SKM-1 (cell line): ENCODE data around the gene TBX21.
A peak's percentile ranks its signal among the peaks of the same experiment; 100 is the strongest.

Experiments used
- DNase-seq: peaks from one replicate; lab custom pipeline; 2025; ENCODE audit not compliant: unreplicated experiment; lab: John Stamatoyannopoulos, UW

The TBX21 gene, protein sequence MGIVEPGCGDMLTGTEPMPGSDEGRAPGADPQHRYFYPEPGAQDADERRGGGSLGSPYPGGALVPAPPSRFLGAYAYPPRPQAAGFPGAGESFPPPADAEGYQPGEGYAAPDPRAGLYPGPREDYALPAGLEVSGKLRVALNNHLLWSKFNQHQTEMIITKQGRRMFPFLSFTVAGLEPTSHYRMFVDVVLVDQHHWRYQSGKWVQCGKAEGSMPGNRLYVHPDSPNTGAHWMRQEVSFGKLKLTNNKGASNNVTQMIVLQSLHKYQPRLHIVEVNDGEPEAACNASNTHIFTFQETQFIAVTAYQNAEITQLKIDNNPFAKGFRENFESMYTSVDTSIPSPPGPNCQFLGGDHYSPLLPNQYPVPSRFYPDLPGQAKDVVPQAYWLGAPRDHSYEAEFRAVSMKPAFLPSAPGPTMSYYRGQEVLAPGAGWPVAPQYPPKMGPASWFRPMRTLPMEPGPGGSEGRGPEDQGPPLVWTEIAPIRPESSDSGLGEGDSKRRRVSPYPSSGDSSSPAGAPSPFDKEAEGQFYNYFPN

DNA sequence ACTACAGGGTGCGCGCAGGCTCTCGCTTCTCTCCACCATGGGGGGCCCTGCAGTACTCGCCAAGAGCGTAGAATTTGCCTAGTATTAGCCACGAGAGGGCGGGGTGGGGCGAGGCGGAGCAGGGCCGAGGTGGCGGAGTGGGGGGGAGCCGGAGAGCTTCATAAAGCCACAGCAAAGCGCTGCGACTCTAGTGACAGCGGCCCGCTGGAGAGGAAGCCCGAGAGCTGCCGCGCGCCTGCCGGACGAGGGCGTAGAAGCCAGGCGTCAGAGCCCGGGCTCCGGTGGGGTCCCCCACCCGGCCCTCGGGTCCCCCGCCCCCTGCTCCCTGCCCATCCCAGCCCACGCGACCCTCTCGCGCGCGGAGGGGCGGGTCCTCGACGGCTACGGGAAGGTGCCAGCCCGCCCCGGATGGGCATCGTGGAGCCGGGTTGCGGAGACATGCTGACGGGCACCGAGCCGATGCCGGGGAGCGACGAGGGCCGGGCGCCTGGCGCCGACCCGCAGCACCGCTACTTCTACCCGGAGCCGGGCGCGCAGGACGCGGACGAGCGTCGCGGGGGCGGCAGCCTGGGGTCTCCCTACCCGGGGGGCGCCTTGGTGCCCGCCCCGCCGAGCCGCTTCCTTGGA is at the start of gene TBX21:
Gene TBX21 (plus strand): TSS at position 190 of the 627 bp plus-strand sequence. CDS start 219 bp downstream, at position 409.
- no peak for DNase-seq

DNA sequence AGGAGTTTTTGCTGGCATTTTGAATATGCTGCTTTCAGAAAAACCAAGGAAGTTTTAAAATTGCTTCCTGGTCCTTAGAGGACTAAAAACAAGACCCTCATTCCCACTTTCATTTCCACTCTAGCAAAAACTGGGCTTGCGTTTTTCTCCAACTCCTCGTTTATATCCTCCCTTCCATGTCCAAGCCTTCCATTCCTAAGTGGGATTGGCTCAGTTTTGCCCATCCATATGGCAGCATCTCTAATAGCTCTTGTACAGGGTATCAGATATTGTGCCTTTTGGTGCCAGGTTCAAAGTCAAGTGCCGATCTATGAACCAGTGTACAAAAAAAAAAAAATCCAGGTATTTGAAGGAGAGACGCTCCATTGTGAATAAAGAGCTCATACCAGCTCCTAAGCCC is 49.0 kb upstream of the TBX21 start:
- DNase-seq, result no peak

DNA sequence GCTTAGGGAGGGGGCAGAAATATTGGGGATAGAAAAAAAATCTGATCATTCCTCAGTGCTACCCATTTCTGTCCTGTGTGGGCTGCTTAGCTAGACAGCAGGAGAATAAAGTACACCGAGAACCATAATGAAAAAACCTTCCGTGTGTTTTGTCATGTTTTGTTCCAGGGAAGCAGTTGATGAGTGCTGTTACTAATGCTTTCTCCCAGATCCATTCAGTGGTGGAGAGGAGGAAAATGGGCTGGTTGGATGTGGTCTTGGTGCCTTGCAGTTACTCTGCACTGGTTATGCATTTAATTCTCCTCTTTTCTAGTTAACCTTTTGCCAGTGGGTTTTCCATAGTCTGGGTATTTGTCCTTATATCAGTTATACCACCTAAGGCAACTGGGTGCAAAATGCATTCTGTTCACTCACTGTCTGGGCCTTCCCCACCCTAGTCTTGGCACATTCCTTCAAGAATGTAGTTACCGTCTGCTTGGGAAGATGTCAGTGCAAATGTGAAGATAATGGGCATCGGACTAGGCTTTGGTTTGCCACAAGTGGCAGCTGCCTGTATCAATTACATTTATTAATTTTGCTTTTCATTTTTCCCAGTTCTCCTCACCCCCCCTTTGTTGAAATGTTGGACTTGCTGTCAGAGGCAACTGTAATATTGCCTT is 48.4 kb upstream of the TBX21 start:
- DNase-seq, result no peak

DNA sequence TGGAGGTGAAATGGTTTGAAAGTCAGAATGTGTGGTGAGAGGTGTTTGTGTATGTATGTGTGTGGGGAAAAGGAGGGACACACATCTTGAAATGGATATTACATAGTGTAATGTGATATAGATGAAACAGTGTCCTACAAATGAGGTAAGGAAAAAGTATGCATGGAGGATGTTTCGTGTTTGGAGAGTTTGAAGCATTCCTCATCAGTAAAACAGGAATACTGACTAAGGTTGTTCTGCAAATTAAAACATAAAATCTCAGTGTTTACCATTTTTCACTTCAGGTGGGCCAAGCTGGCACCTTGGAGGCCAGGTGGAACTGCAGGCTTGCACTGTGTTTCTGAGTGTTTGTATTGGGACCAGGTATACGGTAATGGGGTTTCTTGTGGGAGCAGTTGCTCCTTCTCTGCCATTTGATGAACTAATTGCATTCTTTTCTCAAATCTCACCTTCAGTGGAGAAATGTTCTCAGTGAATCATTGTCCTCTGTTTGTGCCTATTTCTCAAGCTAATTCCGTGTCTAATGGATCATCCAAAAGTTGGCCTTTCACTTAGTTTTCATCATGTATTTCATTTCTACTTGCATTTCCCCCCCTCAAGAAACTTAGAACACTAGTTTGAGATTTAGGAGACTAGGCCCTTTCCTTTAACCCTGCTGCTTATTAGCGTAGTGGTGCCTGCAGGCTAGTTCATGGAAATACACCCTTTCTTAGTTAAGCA is 47.3 kb upstream of the TBX21 start:
- no peak for DNase-seq

DNA sequence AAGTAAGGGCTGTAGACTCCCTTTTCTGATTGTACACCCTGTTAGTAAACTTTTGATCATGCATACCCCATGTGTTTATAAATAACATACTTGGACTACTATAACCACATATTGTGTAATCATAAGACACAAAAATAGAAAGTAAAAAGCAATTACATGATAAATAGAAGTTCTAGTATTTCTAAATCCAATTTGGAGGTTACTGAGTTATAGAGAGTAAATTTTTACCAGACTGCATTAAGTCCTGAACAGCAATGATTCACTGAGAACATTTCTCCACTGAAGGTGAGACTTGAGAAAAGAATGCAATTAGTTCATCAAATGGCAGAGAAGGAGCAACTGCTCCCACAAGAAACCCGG is 46.8 kb upstream of the TBX21 start:
- no peak for DNase-seq

DNA sequence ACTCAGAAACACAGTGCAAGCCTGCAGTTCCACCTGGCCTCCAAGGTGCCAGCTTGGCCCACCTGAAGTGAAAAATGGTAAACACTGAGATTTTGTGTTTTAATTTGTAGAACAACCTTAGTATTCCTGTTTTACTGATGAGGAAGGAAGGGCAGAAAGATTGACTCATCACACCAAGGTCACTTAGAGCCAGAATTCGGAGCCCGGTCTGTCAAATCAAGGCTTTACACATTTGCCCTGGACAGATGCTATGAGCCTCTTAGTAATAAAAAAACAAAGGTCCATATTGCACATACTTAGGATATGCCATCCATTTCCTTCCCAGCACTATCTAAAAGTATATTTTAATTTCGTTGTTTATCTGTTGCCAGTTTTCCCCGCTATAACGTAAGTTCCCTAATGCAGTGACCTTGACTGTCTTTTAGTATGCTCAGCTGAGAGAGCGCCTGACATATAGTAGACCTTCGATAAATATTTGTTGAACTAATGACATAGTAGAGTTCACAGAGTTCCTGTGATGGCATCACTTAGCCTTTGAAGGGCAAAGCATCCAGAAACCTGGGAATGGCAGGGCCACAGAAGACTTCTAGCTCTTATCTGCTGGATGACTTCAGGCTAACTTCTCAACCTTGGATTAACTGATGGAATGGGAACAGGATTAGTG is 46.2 kb upstream of the TBX21 start:
- no peak for DNase-seq

DNA sequence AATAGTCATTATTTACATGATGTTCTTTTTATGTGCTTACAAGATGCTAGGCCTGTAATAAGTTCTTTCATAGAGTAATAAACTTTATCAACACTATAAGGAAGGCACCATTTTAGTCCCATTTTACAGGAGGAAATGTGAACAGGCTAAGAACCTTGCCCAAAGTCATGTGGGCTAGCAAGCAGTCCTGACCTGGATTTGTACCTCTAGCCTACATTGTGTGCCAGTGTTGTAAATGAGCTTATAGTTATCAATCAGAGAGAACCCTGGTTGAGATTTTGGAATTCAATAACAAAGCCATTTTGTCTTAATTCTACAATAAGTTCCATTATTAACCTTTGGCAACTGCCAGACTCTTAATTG is 45.7 kb upstream of the TBX21 start:
- DNase-seq, result no peak

DNA sequence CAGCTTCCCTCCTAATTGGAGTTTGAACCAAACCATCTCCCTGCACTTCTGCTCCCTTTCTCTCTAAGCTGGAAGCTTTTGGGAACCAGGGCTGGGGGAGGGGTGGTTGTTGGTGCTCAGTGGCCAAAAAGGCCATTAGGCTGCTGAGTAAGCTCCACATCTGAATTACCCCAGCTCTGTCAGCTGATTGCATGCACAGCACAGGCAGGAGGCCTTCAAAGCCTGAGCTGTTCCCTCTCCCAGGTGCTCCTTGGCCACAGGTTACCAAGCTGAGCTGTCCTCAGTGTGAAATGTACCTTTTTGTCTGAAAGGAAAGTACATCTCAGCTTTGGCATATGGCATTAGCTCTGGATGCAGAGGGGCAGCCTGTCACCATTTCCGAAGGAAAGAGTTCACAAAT is 45.3 kb upstream of the TBX21 start:
- no peak for DNase-seq

DNA sequence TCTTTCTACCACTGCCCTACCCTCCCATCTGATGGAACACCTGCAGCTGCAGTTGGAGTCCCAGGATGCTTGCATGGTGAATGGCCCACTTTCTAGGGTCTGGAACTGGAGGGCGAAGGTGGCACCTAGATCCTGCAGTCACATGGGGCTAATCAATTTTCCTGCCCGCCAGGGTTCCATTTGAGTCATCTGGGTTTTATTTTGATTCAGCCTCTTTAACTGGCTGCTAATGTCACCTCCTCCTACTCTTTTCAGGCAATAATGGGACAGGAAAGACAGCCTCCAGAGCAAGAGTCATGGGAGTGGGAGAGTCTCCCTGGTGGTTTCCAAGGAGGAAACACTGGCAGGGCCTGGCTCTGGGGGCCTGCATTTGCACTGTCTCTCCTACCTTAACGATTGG is 42.9 kb upstream of the TBX21 start:
- no peak for DNase-seq

DNA sequence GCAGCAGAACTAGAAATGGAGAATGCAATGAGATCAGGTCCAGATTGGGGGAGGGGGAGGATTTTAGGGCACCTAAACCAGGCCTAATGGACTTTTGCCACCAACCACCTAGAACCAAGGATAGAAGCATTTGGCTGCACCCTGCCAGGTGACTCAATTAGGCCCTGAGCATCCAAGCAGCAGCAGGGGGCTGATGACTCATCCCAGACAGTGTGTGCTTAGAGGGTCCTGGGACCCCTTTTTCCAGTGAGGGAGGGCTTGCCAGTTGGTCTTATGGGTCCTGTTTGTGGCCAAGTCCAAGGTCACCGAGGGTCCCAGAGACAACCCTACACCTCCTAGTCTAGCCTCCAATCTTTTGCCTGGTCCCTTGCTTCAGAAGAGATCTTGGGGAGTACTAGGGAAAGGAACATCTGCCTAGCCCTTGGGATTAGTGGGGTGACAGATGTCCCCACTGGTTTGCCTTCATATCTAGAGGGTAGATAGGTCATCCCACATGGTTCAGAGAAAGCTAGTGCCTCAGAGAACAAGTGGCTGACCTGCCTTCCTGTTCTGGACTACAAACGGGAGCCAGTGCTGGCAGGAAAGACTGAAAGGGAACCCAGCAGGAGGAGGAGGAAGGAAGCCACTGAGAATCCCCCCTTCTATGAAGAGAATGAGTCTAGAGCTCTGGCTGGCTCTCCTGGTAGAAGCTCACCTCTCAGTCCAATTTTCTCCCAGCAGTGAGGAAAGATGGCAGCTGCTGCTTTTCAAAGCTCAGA is 40.7 kb upstream of the TBX21 start:
- DNase-seq, result no peak

DNA sequence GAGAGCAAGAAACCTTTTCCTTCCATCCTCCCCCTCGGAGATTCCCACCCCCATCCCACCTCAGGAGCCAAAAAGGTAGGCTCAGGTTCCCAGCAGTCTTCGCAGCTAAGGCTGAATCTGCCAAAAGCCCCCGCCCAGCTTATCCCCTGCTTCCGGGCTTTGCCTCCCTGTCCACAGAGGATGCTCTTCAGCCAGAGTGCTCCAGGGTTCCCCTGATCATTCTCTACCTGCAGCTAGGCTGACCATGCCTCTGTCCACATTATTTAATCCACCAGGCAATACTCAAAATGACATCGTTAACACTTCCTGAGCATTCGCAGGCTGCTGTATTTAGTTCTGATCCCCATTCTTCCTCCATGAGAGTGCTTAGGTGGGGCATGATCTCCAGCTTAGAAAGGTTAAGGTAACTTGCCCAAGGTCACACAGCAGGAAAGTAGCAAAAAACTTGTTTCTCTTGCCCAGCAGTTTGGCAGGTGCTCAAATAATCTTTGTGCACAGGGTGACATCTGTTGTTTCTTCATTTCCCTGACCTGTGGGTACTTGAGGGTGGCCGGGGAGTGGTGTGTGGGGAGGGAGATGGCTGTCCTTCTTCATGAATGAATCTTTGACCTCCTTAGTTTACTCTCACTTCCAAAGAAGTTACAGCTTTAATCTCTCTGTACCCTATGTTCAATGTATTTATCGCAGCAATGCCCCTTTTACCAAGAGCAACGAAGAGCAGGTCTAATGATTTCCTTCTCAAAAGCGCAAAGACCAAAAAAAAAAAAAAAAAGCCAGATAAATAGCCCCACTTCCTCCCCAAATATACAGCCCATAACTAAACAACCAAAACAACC is 39.9 kb upstream of the TBX21 start:
- DNase-seq, result no peak

DNA sequence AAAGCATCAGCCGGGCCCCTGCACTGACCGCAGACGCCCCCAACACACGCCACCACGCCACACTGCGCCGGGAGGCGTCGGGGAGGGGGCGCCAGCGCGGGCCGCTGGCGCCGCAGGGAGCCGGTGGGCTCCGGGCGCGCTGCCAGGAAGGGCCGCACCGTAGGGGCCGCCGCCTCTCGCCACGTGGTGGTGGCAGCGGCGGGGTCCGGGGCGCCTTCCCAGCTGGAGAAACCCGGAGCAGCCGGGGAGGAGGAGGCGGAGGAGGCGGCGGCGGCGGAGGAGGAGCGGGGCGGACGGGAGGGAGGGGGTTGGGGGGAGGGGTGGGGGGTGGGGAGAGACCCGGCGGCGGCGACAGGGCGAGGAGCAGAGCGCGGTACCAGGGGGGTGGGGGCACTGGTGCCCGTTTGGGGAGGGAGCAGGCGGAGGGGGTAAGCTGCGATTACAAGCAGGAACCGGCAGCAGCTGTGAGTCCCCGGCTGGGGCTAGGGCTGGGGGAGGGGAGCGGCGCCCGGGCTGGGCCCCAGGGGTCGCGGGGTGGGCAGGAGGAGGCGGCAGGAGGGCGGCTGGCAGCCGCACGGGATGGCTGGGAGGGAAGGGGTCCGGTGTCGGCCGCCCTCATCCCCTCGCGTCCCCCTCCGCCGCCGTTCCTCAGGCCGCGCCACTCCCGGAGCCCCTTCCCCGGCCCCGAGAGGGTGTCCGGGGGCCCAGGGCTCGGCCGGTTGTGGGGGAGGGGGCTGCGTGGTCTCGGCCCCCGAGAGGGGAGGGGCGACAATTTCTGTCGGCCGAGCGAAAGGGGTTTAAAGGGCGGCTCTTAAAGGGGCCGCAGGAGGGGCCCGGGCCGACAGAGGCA is 39.1 kb upstream of the TBX21 start, which contains the start of gene TBKBP1:
Gene TBKBP1 (plus strand): TSS at position 431 of the 850 bp plus-strand sequence. CDS start 1,952 bp downstream, outside the sequence.
- peak; percentile 18 for DNase-seq

DNA sequence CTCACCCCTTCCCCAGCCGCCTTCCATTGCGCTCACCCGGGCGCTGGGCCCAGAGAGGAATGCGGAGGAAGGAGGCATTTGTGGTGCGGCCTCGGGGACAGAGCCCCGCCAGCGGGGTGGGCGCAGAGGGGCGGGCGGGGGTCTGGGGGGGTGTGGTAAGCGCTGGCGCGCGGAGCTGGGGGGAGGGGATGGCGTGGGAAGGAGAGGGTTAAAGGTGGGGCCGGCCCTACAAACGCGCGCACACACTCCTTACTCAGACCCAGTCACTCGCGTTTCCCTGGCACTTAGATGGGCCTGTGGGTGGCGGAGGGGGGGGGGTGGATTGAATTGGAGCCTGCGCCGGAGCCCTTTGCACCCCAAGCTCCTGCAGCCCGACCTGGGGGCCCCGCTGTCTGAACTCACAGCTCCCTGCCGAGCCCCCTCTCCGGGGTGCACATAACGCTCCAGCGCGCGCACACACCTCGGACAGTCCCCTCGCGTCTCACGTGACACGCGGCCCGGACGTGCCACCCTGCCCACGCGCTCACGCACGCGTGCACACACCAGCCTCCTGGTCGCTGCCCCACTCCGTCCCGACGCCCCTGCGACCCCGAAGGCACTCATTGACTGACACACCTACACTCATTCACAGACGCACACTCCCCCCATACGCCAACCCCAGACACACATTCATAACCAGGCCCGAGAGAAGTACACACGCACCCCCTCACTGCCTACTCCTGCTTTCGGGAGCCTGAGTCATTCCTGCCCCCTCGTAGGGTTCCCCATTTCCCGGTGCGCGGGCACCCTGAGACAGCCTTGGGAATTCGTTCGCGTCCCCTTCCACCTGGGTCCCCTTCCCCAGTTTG is 38.2 kb upstream of the TBX21 start:
- peak; percentile 56 for DNase-seq

DNA sequence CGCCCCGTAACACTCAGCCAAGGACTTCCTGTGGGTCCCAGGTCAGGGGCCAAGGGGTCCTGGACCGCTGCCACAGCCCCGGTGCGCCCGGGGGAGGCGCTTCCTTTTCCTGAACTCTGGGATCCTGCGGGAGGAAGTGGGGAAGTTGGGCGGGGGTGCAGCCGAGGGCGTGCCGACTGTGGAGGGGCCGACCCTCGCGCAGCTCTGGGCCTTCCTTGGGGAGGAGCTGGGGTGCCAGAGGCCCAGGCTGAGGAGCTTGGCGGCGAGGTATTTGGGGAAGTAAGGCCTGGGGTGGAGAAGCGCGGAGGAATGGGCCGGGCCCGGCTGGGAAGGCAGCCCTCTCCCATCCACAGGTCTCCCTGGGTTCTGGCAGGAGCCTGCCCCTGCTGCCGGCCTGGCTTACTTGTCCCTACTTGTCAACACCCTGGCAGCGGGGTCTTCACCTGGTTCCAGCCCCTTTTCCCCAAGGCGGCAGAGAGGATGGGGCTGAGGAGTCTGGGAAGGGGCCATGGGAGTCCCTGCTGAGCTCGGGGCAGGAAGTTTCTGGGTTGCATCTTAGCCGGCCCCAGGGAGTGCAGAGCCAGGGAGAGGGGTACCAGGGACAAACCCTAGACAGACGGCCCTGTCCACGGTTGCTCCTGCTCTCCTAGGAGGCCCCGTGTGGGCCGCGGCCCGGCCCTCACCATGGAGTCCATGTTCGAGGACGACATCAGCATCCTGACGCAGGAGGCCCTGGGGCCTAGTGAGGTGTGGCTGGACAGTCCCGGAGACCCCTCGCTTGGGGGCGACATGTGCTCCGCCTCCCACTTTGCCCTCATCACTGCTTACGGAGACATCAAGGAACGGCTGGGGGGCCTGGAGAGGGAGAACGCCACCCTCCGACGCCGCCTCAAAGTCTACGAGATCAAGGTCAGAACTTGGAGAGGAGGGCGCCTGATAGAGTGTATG is 37.3 kb upstream of the TBX21 start:
- peak; percentile 83 for DNase-seq

DNA sequence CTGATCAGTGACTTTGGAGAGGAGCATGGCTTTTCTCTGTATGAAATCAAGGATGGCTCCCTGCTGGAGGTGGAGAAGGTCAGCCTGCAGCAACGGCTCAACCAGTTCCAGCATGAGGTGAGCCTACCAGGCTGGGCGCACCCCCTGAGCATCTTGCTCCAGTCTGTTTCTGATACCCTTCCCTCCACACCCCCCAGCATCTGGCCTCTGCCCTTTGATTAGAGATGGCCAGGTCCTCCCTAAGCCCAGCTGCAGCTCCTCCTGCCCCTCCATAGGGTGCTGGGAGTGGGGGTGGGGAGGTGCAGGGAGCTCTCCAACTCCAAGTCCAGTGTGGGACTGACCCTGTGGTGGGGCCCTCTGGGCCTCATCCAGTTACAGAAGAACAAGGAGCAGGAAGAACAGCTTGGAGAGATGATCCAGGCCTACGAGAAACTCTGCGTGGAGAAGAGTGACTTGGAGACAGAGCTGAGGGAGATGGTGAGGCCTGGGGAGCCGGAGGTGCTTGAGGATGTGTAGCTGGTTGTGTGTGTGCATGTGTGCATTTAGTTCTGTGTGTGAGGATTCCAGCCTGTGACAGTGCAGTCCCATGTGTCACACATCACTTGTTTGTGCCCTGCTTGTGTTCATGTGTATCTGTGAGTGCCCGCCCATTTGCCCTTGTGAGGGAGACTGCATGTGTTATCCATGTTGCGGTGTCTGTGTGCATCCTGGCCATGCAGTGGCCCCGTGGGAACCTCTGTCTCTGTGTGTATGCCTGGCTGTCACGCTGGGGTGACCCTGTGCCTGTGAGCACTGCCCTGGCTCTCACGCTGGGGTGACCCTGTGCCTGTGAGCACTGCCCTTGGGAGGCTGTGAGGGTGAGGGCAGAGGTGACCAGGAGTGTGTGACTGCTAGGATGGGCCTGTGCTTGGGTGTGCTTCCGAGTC is 36.1 kb upstream of the TBX21 start:
- DNase-seq, result no peak
